Measurements from ENCODE around the gene VTI1A. TPM values are rescaled to one million over a fixed set of nuclear protein-coding genes. Genes with fewer than 3 reads are reported as not detected.

The VTI1A gene
- total and polyA plus RNA-seq, 2 of the 8 experiments (the other 6 are each of a cell fraction or from before 2014, with no cell fraction given) = 6.0 to 20.0 TPM

DNA sequence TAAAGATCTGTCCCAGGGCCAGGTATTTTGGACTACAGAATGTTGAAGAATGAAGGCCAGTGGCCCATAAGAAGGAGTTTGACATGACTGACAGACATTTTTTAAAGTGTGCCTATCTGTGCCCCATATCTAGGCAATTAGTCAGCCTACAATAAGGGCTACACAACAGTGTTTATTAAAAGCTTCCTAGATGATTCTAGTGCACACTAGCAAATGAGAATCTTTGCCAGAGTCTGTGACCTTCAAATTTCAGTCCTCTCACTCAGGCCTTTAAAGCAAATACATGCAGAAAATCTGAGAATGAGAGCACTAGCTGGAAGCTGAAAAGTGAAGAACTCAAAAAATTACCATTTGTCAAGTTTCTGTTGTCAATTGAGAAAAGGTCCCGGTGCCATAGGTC is 208.7 kb downstream of the VTI1A start (continued):
- TF ChIP-seq ZNF274 (IDR thresholded peaks at IDR 0.05; ENCODE audit: borderline replicate concordance, extremely low read depth, low read length) = no peak
- TF ChIP-seq CHD2 (IDR thresholded peaks at IDR 0.05; ENCODE audit: low read length) = no peak
- TF ChIP-seq ASH2L (IDR thresholded peaks at IDR 0.05; ENCODE audit: low read length) = no peak
- TF ChIP-seq RNF2 (IDR thresholded peaks at IDR 0.05; ENCODE audit: borderline replicate concordance, low read depth, low read length, missing control alignments, poor library complexity, severe bottlenecking) = no peak
- TF ChIP-seq GTF2F1 (IDR thresholded peaks at IDR 0.05; ENCODE audit: borderline replicate concordance, low read depth, low read length) = no peak
